SU-DHL-6 (cell line): ENCODE data around the gene CBFA2T2.

Experiments
- CTCF ChIP-seq: fragments of 200-600 bp; sonication (generic); IDR thresholded peaks from one replicate; pipeline ENCODE4 v1.5.1; 2017; ENCODE audit warnings: antibody characterized with exemption, mild to moderate bottlenecking, low read length, moderate library complexity; ENCODE audit not compliant: insufficient read depth, poor library complexity, severe bottlenecking
- EZH2phosphoT487 ChIP-seq: fragments of 200-600 bp; sonication (generic), shearing (Covaris generic); conservative IDR thresholded peaks from 2 replicates; pipeline ENCODE4 v1.6.1; 2018; ENCODE audit warnings: mild to moderate bottlenecking, antibody characterized with exemption, low read length, moderate library complexity, mixed read lengths

- TF ChIP-seq EZH2phosphoT487 (no peak), CTCF (no peak)
These were observed 132.9 kb downstream of the CBFA2T2 start for GRCh38 chr20:33622705-33623365.
